Measurements from ENCODE around the gene SYNGR2. TPM values are rescaled to one million over a fixed set of nuclear protein-coding genes. Genes with fewer than 3 reads are reported as not detected.
A peak's percentile ranks its signal among the peaks of the same experiment; 100 is the strongest.

Gene SYNGR2
- total RNA-seq, 1 experiment from 2014 or later, result 169 TPM

- TF ChIP-seq, protein P1, sequence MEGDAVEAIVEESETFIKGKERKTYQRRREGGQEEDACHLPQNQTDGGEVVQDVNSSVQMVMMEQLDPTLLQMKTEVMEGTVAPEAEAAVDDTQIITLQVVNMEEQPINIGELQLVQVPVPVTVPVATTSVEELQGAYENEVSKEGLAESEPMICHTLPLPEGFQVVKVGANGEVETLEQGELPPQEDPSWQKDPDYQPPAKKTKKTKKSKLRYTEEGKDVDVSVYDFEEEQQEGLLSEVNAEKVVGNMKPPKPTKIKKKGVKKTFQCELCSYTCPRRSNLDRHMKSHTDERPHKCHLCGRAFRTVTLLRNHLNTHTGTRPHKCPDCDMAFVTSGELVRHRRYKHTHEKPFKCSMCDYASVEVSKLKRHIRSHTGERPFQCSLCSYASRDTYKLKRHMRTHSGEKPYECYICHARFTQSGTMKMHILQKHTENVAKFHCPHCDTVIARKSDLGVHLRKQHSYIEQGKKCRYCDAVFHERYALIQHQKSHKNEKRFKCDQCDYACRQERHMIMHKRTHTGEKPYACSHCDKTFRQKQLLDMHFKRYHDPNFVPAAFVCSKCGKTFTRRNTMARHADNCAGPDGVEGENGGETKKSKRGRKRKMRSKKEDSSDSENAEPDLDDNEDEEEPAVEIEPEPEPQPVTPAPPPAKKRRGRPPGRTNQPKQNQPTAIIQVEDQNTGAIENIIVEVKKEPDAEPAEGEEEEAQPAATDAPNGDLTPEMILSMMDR (IDR thresholded peaks at IDR 0.05; ENCODE audit: insufficient read depth in 1 of 2, low read depth in 1 of 2, low read length in 1 of 2, severe bottlenecking in 1 of 2, unreplicated experiment in 1 of 2), result no peak
- Histone ChIP-seq H3K27me3 (replicated peaks; ENCODE audit: control insufficient read depth, insufficient read depth, low read length) (no peaks in the 10 kb centered on the region), H3K9me3 (no peaks in the 10 kb centered on the region), H3K36me3 (ENCODE audit: control insufficient read depth, insufficient read depth, low read length) (no peaks in the 10 kb centered on the region), H3K4me1 (peaks cover 7% of the 10 kb centered on the region; the same call in 1 of the 2 replicates), H3K4me3 (ENCODE audit: low read depth, low read length) (no peak overlapping the region)
- no peak overlapping the region for H3K4me3 Mint-ChIP-seq (ENCODE audit: unreplicated experiment)
- CTCF ChIA-PET, result interaction anchor here (0.6 kb wide), 3 partner anchors 23 to 539 kb away, joined by 4 to 6 read pairs (median 5); no protein-coding TSS in a partner anchor
- H3K27me3 Mint-ChIP-seq (ENCODE audit: insufficient read depth, unreplicated experiment), result no peaks in the 10 kb centered on the region
- no peak for DNase-seq
- no TSS peak for BruUV-seq (replicated peaks)
- intact Hi-C loops (cut with micrococcal nuclease; ENCODE audit: unreplicated experiment), result loop anchor here (1.0 kb wide), 1 partner anchor 23 kb away; no protein-coding TSS in a partner anchor
- no peaks in the 10 kb centered on the region for H3K4me1 Mint-ChIP-seq (ENCODE audit: low read depth, unreplicated experiment)
- H3K9me3 Mint-ChIP-seq (ENCODE audit: unreplicated experiment), result no peaks in the 10 kb centered on the region
- POLR2A ChIA-PET, result no interaction called here
- no peak overlapping the region for H3K27ac Mint-ChIP-seq (ENCODE audit: unreplicated experiment)
- peaks cover 4% of the 10 kb centered on the region for H3K36me3 Mint-ChIP-seq (ENCODE audit: insufficient read depth, unreplicated experiment)
Observed at GRCh38 chr17:78134899-78135385, 33.4 kb upstream of the SYNGR2 start.

DNA sequence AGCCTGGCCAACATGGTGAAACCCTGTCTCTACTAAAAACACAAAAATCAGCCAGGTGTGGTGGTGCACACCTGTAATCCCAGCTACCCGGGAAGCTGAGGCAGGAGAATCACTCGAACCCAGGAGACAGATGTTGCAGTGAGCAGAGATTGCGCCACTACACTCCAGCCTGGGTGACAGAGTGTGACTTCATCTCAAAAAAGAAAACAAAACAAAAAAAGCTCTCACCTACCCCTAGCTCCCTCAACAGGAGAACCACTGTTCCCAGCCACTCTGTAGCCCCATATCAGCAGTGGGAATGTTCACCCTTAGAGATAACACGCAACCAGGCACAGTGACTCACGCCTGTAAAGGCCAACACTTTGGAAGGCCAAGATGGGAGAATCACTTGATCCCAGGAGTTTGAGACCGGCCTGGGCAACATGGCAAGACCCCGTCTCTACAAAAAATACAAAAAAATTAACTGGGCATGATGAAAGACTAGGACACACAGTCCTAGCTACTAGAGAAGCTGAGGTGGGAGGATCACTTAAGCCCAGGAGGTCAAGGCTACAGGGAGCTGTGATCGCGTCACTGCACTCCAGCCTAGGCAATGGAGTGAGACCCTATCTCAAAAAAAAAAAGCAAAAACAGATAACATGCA, 32.4 kb upstream of the SYNGR2 start:
- Histone ChIP-seq H3K4me1 (peaks cover 13% of the 10 kb centered on the region), H3K9me3 (no peaks in the 10 kb centered on the region), H3K4me3 (ENCODE audit: low read depth, low read length) (no peak overlapping the region), H3K36me3 (ENCODE audit: control insufficient read depth, insufficient read depth, low read length) (no peaks in the 10 kb centered on the region), H3K27me3 (replicated peaks; ENCODE audit: control insufficient read depth, insufficient read depth, low read length) (no peaks in the 10 kb centered on the region)
- peaks cover 8% of the 10 kb centered on the region for H3K36me3 Mint-ChIP-seq (ENCODE audit: insufficient read depth, unreplicated experiment)
- no peaks in the 10 kb centered on the region for H3K27me3 Mint-ChIP-seq (ENCODE audit: insufficient read depth, unreplicated experiment)
- TF ChIP-seq, protein P1 (IDR thresholded peaks at IDR 0.05; ENCODE audit: insufficient read depth in 1 of 2, low read depth in 1 of 2, low read length in 1 of 2, severe bottlenecking in 1 of 2, unreplicated experiment in 1 of 2), result no peak
- ChIA-PET POLR2A (no interaction called here), CTCF (interaction anchor here (0.7 kb wide), 1 partner anchor 30 kb away, joined by 3 read pairs; no protein-coding TSS in a partner anchor)
- peaks cover 5% of the 10 kb centered on the region for H3K4me1 Mint-ChIP-seq (ENCODE audit: low read depth, unreplicated experiment)
- BruUV-seq (replicated peaks), result no TSS peak
- intact Hi-C loops (cut with micrococcal nuclease; ENCODE audit: unreplicated experiment), result no loop called here
- no peaks in the 10 kb centered on the region for H3K9me3 Mint-ChIP-seq (ENCODE audit: unreplicated experiment)
- H3K27ac Mint-ChIP-seq (ENCODE audit: unreplicated experiment), result no peak overlapping the region
- no peak overlapping the region for H3K4me3 Mint-ChIP-seq (ENCODE audit: unreplicated experiment)
- no peak for DNase-seq

DNA sequence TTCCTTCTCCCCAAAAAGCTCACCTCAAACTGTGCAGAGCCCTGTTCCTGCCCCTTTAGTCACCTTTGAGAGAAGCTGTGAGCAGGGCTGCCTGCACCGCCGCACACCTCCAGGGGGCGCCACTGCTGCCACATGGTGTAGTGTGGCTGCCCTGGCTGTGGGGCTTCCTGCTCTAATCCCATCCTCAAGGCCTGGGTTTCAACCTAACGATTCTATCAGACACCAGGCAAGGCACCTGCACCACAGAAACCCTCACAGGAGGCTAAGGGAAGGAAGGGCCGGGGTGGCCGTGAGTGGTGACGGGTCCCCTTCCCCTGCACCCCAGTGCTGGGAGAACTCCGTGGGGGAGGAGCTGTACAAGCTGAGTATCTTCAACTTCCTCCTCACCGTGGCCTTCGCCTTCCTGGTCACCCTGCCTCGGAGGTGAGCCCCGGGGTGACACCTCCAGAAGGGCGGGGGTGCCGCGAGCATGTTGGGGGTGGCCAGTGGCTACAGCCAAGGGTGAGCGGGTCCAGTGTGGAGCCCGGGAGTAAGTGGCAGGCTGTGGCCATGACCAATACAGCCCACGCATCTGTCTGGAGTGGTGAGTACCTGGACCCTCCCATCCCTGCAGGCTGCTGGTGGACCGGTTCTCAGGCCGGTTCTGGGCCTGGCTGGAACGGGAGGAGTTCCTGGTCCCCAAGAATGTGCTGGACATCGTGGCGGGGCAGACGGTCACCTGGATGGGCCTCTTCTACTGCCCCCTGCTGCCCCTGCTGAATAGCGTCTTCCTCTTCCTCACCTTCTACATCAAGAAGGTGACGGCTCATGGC, 30.8 kb upstream of the SYNGR2 start:
- H3K27me3 ChIP-seq (replicated peaks; ENCODE audit: control insufficient read depth, insufficient read depth, low read length), result no peaks in the 10 kb centered on the region
- Mint-ChIP-seq H3K36me3 (ENCODE audit: insufficient read depth, unreplicated experiment) (peaks cover 8% of the 10 kb centered on the region), H3K4me3 (ENCODE audit: unreplicated experiment) (no peak overlapping the region), H3K4me1 (ENCODE audit: low read depth, unreplicated experiment) (peaks cover 5% of the 10 kb centered on the region), H3K27ac (ENCODE audit: unreplicated experiment) (no peak overlapping the region), H3K27me3 (ENCODE audit: insufficient read depth, unreplicated experiment) (no peaks in the 10 kb centered on the region), H3K9me3 (ENCODE audit: unreplicated experiment) (no peaks in the 10 kb centered on the region)
- H3K36me3 ChIP-seq (ENCODE audit: control insufficient read depth, insufficient read depth, low read length), result no peaks in the 10 kb centered on the region
- no peaks in the 10 kb centered on the region for H3K9me3 ChIP-seq
- H3K4me3 ChIP-seq (ENCODE audit: low read depth, low read length), result no peak overlapping the region
- TF ChIP-seq, protein P1 (IDR thresholded peaks at IDR 0.05; ENCODE audit: insufficient read depth in 1 of 2, low read depth in 1 of 2, low read length in 1 of 2, severe bottlenecking in 1 of 2, unreplicated experiment in 1 of 2), result peak; percentile 27 to 62
- POLR2A ChIA-PET, result no interaction called here
- CTCF ChIA-PET, result interaction anchor here (2.3 kb wide), 1 partner anchor 9 kb away, joined by 12 read pairs; the partner anchor contains the start of gene TMC6
- DNase-seq, result peak in 1 of 2 experiments; percentile 29
- intact Hi-C loops (cut with micrococcal nuclease; ENCODE audit: unreplicated experiment), result no loop called here
- peaks cover 17% of the 10 kb centered on the region for H3K4me1 ChIP-seq
- BruUV-seq (replicated peaks), result no TSS peak
